GM18498 (cell line): Measurements from ENCODE around the gene BLOC1S5.
A peak's percentile ranks its signal among the peaks of the same experiment; 100 is the strongest.

Experiments used
- ATAC-seq: cut with Tn5 transposase; IDR thresholded peaks from one replicate; pipeline ENCODE4 v1.9.1; 2021; ENCODE audit warnings: mild to moderate bottlenecking, moderate library complexity; ENCODE audit not compliant: unreplicated experiment

BLOC1S5 gene

DNA sequence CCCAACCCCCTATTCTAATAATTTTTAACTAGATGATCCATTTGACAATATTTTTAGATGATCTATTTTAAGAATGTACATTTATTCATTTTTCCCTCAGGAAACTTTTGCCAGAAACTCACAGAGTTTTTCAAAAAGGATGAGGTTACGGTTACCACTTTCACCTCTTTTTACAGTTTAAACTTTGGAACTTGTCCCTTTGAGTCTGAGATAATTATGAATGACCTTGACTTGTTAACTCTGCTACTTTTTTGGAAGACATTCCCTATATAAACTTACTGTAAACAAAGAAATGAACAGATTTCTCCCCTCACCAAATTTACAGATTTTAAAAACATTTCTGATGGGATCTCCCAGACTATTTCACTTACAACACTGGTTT is 18.4 kb upstream of the BLOC1S5 start:
- ATAC-seq = no peak

DNA sequence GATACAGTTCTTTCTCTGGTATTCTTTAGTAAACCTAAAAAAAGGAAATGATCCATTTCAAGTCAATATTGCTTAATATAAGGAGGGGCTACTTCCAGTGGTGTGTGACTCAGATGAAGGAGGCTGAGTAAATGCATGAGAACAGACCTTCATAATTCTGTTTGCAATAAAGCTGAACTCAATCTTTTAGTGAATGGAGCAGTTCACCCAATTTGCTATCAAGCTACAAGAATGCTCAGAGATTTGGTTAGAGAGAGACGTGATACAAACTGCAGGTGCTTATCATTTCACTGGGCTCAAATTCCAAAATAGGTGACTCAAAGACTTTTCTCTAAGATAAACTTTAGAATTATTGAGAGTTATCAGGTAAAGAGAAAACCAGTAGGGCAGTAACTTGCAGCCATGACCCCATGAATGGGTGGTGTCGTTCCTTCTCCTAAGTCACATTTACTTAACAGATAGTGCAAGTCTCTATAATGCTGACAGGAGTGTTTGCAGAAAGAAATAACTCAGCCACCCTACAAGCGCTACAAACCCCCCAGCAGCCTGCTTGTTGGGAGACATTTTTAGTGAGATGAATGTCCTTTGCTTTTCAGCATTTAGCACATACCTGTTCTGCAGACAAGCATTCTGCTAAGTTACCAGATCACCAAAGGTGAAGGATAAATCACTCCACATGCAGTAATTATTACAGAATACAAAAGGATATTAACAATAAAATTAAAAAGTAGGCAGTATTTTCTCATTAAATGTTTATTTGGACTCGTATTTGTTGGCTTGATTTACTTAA is 16.4 kb upstream of the BLOC1S5 start:
- no peak for ATAC-seq

DNA sequence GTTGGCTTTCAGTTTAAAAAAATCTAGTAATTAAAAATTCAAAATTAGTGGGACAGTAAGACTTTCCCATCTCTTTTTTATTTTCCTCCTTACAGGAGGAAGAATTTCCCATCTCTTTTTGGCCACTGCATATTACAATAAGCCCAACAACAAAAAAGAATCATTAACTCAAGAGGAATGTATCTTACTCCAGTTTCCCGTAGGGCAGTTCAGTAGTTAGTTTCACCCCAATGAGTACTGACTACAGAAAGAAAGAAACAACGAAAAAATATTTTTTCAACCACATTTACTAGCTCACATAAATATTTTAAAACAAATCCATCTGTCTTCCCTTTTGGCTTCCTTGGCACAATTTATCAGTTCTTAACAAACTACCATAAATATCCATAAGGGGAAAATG is 14.9 kb upstream of the BLOC1S5 start:
- no peak for ATAC-seq

DNA sequence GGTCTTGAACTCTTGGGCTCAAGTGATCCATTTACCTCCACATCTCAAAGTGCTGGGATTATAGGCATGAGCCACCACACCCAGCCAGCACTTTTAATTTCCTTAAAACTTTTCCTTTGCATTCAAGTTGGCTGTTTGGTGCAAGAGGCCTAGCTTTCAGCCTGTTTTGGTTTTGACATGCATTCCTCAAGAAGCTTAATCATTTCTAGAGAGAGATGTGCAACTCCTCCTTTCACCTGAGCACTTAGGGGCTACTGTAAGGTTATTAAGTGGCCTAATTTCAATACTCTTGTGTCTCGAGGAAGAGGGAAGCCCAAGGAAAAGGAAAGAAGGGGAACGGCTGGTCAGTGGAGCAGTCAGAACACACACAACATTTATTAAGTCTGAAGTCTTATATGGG is 13.8 kb upstream of the BLOC1S5 start:
- ATAC-seq = no peak

DNA sequence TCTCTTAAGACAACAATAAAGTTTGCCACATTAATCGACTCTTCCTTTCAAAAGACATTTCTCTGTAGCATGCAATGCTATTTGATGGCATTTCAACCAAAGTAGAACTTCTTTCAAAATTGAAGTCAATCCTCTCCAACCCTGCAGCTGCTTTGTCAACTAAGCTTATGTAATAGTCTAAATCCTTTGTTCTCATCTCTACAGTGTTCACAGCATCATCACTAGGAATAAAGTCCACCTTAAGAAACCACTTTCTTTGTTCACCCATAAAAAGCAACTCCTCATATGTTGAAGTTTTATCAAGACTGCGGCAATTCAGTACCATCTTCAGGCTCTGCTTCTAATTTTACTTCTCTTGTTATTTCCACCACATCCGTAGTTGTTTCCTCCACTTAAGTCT is 11.5 kb upstream of the BLOC1S5 start:
- ATAC-seq = no peak

DNA sequence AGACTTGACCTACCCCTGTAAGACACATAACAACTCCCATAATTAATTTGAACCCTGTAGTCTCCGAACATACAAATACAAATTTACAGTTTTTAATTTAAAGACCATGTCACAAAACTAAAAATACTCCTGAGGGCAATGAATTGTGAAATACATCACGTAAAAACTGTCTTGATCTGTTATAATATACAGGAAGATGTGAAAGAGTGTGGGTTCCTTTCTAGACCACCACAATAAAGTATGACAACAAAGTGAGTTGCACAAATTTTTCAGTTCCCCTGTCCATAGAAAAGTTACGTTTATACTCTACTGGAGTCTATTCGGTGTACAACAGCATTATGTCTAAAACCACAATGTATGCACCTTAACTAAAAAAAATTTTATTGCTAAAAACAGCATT is 11.0 kb upstream of the BLOC1S5 start:
- ATAC-seq = no peak

DNA sequence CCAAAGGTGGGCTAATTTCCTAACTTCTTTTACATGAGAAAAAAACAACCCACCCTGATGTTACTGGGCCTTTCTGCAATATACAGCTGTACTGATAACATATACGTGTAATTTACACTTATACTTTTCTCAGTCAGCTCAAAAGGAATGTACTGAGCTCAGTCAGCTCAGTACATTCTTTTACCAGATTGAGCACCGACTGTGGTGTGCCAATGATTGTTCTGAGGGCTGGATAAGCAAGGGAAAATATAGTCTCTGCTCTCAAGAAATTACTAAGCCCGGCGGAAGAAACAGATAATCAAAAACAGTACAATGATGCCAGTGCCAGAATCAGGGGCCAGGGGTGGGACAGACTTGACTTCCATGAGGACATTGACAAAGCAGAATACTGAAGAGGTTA is 10.0 kb upstream of the BLOC1S5 start:
- ATAC-seq = no peak

DNA sequence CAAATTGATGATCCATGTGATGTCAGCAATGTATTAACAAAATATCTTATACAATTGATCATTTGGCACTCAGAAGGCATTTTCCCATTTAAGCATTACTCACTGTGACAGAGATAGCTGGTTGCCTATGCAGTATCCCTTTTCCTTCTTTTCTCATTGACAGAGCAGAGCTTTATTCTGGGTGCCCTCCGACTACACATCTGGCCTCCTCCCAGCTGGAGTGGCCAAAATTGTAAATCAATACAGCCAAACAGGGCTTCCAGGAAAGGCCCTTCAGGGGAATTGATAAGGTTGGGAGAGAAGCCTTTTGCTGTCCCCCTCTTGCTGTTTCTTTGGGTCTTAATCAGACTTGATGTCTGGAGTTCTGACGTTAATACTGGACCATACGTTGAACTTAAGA is 9.6 kb upstream of the BLOC1S5 start:
- ATAC-seq = no peak

DNA sequence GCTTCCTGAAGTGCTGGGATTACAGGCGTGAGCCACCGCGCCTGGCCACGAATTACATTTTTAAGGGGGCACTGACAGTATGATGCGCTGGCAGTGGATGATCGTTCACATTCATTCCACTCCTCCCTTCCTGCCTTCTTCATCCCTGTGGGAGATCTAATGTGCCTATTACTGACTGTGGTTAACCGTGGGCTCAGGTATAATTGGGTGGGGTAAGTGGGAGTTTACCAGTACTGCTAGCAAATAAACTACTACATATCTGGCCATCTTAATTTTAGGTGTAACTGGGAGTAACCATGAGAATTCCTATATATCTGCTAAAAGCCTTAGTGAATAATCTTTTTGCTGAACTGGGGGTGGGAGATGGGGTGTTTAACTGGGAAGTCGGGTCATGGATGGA is 6.5 kb upstream of the BLOC1S5 start:
- no peak for ATAC-seq

DNA sequence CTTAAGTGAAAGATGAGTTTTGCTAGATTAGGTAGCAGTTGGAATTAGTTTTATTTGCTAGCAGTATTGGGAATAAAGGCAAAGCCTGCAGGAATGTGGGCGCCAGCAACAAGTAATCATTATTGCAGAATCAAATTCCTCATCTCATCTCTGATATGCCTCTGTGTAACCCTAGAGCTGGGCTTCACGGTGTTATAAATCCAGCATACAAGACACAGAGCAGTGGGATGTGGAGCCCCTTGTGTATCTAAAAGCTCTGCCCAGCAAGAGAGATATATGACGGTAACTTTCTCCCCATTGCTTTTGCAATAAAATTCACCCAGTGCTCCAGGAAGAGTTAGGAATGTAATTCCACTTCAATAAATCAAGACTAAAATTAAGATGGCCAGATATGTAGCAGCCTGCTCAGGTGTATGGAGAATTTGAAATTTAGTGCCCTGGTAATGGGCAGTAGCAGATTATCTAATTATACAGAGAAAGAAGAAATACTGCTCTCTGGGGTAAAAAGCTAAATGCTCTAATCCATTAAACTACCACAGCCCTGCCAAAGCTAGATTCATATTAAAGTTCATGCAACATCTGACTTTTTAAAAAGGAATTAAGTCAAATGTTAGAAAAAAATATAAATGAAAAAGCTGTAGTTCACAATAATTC is 5.6 kb upstream of the BLOC1S5 start:
- ATAC-seq = no peak

DNA sequence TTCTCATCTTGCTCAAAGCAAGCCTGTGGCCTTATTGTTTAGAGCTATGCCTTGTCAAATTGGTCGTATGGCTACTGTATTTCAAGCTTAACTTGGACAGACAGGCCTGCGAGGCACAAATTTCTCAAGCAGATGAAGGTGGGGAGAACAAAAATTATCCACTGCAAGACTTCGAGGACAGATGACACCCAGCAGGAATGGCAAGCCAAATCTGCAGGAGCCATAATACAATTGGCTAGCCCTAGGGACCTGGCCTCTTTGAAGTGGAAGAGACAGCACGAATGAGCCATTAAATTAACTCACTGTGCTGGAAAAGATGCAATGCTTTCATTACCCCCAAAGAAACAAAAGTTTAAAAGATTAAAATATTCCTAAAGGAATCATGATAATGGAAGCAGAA is 5.0 kb upstream of the BLOC1S5 start:
- no peak for ATAC-seq

DNA sequence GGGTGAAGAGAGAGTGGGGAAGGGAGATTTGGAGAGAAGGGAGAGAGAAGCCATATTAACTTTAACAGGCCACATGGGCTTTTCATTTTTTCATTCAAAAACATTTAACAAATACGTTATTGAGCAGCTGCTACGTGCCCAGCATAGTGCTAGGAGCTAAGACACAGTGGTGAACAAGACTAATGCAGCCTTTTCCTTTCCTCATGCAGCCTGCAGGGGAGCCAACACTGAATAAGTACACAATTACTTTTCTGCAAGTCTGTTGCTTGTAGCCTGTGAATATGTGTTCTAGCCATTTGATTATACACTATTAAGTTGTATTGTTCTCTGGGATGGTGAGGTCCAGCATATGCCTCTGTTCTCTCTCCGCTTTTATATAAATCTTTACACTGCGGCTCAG is 1.9 kb upstream of the BLOC1S5 start:
- ATAC-seq = no peak

DNA sequence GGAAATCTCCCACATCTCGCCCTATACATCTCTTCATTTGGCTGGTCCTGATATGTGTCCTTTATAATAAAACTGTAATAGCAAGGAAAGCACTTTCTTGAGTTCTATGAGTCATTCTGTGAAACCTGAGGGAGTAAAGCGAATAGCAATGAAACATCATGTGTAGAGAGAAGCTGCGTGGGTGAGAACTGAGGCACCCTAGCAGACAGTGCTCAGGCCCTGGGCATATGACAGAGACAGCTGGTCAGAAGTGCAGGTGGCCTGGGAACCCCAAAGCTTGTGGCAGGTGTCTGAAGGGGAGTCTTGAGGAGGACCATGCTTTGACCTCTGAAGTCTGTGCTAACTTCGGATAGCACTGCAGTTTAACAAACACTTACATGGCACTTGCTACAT is 1.3 kb upstream of the BLOC1S5 start:
- peak; percentile 42 for ATAC-seq

DNA sequence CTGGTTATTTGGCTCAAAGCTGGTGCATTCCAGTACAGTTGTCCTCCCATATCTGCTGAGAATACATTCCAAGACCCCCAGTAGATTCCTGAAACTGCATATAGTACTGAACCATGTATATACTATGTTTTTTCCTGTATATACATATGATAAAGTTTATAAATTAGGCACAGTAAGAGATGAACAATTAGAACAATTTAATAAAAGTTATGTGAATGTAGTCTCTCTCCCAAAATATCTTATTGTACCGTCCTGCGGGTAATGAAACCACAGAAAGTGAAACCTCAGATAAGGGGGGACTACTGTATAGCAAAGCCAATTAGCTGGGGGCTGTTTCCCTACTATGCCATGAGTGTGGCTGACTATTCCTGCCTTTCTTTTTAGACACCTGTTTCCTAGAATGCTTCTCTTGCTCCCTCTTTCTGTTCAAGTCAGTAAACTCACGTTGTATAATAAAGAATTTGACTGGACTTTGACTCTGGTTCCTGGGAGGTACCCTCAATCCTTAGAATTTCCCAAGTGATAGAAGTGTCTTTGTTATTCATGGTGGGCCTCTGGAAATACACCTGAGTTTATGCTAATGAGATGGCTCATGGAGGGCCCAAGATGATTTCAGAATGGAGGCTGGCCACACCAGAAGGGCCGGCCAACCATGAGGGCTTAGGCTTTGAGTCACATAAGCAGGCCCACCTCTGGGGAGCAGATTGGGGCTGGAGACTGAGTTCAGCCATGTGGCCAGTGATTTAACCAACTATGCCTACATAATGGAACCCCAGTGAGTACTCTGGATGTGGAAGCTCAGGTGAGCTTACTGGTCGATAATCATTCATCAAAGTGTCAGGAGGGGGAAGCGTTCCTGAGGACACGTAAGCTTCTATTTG is 689 bp upstream of the BLOC1S5 start:
- ATAC-seq = no peak

DNA sequence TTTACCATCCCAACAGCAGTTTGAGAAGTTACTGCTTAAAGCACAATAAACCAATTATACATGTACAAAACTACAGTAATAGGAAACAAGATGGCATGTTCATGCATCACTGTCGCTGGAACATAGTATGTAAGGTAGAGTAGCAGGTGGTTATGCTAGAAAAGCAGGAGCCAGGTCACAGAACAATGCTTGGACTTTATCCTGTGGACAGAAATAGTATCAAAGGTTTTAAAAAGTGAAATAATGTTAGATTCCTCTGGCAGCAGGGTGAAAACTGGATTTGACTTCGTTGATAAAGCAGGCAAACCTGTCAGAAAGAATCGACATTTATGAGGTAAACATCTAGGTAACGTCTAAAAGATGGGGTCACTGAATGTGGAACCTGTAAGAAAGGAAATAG is 2.5 kb downstream of the BLOC1S5 start:
- ATAC-seq = no peak

DNA sequence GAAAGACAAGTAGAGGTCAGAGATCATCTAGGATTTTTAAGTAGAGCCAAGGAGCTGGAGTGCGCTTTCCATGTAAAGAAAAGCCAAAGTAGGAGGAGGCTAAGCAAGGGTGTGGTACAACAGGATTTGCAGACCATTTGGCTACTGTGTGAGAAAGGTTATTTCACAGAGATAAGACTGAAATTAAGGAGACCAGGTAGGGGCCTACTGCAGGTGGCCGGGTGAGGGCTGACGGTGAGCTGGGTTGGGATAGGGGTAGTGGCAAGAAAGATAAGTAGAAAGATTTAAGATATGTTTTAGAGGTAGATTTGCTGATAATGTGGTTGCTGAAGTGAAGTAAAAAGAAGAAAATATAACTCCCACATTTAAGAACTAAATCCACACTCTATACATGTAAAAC is 3.8 kb downstream of the BLOC1S5 start:
- ATAC-seq = no peak

DNA sequence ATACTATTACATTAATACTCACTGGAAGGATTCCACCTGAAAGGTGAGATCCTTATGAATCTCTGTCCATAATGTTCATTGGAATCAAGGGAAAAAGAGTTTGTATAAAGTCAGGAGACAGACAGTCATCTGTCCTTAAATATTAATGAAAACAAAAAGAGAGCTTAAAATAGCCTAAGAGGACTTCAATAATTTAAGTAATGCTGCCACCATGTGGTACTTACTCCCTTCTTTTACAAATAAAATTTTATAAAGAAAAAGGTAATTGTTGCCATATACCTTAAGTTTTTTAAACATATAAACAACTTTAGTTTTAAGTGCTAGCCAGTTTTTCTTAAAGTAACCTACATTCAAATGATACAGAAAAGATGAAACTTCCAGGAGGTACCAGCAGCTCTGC is 5.1 kb downstream of the BLOC1S5 start:
- no peak for ATAC-seq

DNA sequence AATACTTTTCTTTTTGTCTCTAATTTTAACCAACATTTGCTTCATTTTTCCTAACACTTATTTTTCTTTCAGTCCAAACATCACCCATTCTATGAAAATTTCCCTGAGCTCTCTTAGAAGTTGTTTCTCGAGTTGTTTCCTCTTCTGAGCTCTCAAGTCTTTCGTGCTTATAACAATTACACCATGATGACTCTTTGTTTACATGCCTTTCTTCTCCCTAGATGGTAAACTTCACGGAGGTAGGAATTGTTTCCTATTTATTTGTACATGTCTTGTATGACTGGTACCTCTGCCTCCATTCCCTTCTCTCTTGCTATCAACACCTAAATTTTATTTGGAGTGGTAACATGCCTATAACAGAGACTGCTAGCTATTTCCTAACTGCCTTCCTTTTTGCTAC is 6.4 kb downstream of the BLOC1S5 start:
- ATAC-seq = no peak

DNA sequence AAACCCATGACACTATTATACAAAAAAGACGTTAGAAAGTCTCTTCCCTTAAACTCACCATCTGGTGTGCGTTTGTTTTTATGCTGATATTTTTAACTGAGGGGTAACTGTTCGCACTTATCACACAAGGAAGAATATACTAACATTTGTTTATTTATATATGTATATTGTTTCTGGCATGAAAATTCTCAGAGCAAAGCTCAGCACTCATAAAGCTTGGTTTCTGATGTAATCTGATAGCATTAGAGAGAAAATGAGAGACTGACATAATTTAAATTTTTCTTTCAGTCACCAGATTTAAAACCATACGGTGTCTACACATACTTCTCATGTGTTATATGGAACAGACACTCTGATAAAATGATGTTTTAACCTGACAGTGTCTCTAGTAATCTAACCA is 6.9 kb downstream of the BLOC1S5 start:
- ATAC-seq = no peak

DNA sequence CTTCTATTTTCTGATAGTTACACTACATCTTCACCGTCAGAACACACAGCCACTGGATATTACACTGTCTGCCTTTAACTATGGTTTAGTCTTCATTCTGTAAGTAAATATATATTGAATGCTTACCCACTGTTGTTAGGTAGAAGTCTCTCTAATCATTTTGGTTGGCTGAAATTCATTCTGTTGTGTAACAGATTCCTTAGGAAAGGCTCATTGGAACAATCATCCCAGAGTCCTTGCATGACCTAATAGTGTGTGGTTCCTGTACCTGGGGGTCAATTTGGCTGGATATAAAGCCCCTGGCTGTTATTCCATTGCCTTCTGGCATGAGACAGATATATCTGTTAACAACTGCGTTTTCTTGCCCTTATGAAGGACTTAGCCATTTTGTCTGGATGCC is 9.9 kb downstream of the BLOC1S5 start:
- ATAC-seq = no peak

DNA sequence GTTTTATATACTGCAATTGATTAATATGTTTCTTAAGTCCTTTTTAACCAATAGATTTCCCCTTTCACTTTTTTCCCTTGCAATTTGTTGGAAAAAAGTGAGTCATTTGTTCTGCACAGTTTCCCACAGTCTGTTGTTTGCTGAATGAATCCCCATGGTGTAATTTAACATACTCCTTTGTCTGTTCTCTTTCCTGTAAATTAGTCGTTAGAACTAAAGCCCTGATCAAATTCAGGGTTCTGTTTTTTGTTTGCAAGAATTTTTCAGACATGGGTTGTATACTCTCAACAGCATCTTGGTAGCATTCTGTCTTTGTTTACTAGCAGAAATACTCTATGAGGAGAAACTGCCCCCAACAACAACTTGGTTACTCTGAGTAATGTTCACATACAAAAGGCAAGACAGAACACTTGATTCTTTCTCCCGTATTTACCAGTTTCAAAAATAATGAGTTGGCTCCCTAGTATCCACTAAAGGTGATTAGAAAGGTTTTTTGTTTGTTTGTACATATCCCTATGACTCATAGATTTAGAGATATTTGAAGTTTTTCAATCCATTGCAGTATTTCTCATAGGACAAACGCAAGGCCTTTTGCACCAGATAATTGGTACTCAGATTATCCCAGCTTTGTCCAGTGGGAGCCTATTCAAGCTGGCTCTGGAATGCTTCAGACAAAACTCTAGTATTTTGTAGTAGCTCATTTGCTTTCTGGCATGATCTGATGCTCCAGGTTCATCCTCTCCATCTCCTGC is 16.5 kb downstream of the BLOC1S5 start:
- no peak for ATAC-seq
